SK-MEL-5 (cell line): ENCODE results near the gene C14orf132. TPM values are rescaled to one million over a fixed set of nuclear protein-coding genes. Genes with fewer than 3 reads are reported as not detected.
"Not testable (repeated sequence)": the region's sequence is repeated elsewhere in the genome, so short reads cannot be mapped to it uniquely, and the experiment has no call there.

Source experiments
- DNase-seq: peaks from one replicate; pipeline ENCODE4 v3.0.0-alpha.2; 2016; ENCODE audit warnings: low read depth, low spot score
- in situ Hi-C: cut with HindIII; loops from 2 replicates; pipeline ENCODE4 v1.10.0; 2016; ENCODE audit warnings: low sequenced_read_pairs, high pct_unique_total_duplicates, low pct_unique_long_range_greater_than_20kb
- polyA plus RNA-seq, 2 experiments: library from polyadenylated mRNA; depleted of rRNA; stranded (reverse); fragments of >200 nt; gene quantifications; 2 replicates each; pipeline ENCODE4 v1.2.3, GENCODE V29; 2015
- total RNA-seq: library from RNA; depleted of rRNA; stranded (reverse); fragments of >200 nt; shearing (Covaris generic); gene quantifications from 2 replicates; pipeline ENCODE4 v1.2.3, GENCODE V29; 2014; rRNA removed

The C14orf132 gene
- 0.77 and 0.87 TPM in 2 replicates for total RNA-seq
- polyA plus RNA-seq (2015; cell fraction: cytosol; rRNA removed): 0.98 and 2.6 TPM in 2 replicates
- 2.2 and 2.4 TPM in 2 replicates for polyA plus RNA-seq (2015; cell fraction: nucleus; rRNA removed)

- in situ Hi-C loops: no loop called here
- DNase-seq: peak; percentile 33
Measured at GRCh38 chr14:96038920-96039632, at the start of gene C14orf132. Gene C14orf132, plus strand, starts transcription at chr14:96039362. Its CDS starts 139 bp downstream, at chr14:96039501.

DNA sequence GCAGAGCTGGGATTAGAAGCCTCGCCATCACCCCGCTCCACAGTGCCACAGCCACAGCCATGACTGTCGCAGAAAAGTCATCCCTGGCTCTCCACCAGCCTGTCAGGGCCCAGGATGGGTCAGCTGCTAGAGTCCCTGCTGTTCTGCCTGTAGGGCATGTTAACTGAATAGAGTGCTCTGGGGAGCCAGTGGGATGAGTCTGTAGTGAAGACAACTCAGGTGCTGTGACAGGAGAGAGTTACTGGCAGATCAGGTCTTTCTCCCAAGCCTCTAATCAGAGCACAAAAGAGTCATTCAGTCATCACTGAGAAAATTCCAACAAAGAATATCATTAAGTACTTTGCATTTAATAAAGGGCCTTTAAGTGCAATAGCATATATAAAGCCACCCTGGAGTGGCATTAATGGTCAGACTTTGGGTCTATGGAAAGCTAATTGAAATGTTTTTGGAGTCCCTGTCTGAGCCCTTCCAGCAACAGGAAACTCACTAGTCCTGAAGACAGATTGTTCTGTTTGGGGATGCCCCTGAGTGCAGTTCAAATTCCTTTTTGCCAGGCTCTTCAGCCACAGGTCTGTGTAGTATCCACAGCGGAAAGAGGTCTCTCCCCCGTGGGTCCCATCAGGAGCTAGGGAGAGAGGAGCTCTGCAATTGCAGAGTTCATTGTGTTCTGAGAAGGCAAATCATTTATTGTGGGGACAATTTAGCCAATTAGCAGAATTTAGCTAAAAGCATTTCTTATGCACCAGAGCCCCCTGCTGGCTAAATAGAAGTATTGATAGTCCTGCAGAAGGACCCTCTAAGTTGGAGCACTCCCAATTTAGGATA lies 45.2 kb upstream of the C14orf132 start:
- DNase-seq: peak; percentile 76
- in situ Hi-C loops: no loop called here

GRCh38 chr14:95994593-95994928 lies 44.6 kb upstream of the C14orf132 start:
- no peak for DNase-seq
- in situ Hi-C loops: no loop called here

GRCh38 chr14:95998656-95999055 lies 40.5 kb upstream of the C14orf132 start:
- DNase-seq: peak; percentile 60
- in situ Hi-C loops: no loop called here

- no peak for DNase-seq
Measured at GRCh38 chr14:96001866-96002497, 37.2 kb upstream of the C14orf132 start.

DNA sequence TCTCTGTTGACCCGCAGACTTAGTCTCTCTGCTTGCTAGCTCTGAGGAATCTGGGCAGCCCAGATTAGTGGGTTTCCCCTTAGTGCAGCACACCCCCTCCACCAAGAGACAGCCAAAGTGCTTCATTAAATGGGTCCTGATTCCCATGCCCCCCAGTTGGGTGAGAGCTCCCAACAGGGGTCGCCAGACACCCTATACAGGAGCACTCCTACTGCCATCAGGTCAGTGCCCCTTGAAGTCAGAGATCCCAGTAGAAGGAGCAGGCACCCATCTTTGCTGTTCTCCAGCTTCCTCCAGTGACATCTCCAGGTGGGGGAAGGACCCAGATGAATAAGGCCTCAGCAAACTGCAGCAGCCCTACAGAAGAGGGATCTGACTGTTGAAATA lies 36.7 kb upstream of the C14orf132 start:
- DNase-seq: no peak
- in situ Hi-C loops: no loop called here

More at GRCh38 chr14:96001866-96002497, 37.2 kb upstream of the C14orf132 start:
- in situ Hi-C loops: no loop called here

DNA sequence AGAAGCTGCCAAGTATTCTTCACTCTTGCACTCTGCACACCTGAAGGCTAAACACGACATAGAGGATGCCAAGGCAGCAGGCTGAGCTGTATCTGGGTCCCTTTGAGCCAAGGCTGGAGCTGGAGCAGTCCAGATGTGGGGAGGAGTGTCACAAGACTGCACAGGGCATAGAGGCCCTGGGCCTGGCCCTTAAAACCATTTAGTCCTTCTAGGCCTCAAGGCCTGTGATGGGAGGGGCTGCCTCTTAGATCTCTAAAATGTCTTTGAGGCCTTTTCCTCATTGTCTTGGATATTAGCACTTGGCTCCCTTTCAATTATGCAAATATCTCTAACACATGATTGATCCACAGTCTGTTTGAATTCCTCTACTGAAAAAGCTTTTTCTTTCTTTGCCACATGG lies 28.0 kb upstream of the C14orf132 start:
- in situ Hi-C loops: no loop called here
- no peak for DNase-seq

DNA sequence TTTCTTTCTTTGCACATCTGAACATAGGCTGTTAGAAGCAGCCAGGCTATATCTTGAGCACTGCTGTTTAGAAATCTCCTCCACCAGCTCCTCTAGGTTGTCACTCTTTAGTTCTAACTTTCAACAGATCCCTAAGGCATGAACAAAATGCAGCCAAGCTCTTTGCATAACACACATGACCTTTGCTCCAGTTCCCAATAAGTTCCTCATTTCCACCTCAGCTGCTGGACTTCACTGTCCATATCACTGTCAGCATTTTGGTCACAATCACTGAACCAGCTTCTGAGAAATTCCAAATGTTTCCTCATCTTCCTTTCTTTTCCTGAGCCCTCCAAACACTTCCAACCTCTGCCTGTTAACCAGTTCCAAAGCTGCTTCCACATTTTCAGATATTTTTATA lies 27.6 kb upstream of the C14orf132 start:
- DNase-seq: no peak
- in situ Hi-C loops: no loop called here

- DNase-seq, in situ Hi-C loops: not testable (repeated sequence)
Measured at GRCh38 chr14:96012757-96013156, 26.4 kb upstream of the C14orf132 start.

DNA sequence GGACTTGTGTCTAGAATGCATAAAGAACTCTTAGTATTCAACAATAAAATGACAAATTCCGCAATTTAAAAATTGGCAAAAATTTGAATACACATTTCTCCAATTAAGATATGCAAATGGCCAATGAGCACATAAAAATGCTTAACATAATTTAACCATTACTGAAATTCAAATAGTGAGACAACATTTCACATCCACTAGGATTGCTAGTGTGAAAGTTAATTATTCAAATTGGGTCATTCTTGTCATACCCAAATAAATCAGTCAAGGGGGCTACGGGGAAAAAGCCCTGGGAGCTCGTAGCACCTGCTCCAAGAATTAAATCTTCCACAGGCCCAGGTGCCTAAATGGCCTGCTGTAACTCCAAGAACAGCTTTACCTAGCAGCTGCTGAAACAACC lies 25.0 kb upstream of the C14orf132 start:
- in situ Hi-C loops: no loop called here
- DNase-seq: no peak

DNA sequence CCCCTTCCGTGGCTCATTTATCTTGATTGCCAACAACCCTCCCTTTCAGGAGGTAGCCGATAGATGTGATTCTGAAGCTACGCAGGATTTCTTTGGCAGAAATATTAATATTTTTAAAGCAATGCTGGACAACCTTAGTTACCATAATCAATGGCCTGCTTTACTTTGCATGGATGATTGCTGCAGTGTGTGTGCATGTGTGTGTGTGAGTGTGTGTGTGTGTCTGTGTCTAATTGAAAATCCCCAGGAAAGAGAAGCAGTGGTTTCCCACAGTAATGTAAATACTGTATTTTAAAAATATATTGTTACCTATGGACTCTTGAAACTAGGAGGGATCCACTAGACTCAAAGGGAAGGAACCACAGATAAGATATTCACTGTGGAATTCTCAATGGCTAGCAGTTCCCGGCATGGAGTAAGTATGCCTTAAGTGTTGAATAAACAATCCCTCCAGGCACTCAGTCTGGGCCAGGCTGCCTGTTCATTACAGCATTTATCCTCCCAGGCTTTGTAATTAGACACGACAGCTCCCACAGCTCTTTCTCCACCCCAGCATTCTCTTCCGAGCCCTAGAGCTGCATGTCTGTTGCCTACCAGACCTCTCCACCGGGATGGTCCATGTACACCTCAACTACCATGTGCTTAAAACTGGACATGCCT lies 22.5 kb upstream of the C14orf132 start:
- no peak for DNase-seq
- in situ Hi-C loops: no loop called here

DNA sequence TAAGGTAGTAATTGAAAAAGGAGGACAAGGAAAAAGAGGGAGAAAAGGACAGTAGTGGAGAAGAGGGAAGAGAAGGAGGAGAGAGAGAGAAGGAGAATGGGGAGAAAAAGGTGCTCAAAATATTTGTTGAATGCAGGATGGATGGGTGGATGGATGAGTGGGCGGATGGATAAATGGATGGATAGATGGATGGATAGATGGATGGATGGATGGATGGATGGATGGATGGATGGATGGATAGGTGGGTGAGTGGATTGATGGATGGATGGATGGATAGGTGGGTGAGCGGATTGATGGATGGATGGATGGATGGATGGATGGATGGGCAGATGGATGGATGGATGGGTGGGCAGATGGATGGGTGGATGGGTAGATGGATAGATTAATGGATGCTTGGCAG lies 21.3 kb upstream of the C14orf132 start:
- no peak for DNase-seq
- in situ Hi-C loops: no loop called here

DNA sequence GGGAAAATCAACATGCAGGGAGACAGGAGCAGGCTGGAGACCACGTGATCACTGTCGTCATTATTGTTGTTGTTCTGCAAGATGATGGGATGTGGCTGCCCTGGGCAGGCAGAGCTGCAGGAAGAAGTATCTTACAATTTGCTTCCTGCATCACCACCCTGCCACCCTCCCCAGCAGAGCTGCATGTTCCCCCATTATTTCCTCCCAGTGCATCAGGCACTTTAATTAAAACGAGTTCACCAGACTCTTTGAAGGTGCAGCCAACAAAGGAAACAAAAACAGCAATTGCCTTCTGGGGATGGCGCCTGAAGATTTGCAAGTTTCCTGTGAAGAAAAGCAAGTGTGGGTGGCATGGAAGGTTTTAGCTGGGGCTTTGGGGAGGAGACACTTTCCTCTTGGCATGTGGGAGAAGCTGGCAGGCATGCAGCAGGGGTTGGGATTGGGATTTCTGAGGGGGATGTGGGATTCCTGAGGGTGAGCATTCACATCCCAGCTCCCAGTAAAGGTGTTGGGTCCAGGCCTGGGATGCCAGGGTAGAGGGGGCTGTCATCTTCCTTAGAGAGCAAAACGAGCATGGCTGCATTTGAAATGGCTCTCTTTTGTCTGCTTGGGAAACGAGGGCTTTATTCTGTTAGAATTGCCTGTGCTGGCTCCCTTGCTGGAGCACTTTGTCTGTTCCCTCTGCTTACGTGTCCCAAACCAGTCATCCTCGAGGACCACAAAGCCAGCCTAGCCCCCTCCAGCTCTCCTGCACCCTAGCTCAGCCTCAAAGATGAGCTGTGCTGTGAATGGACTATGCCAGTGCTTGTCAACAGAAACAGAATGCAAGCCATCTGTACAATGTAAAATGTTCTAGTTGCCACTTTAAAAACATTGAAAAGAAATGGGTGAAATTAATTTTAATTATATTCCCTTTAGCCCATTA lies 11.5 kb upstream of the C14orf132 start:
- no peak for DNase-seq
- in situ Hi-C loops: no loop called here

DNA sequence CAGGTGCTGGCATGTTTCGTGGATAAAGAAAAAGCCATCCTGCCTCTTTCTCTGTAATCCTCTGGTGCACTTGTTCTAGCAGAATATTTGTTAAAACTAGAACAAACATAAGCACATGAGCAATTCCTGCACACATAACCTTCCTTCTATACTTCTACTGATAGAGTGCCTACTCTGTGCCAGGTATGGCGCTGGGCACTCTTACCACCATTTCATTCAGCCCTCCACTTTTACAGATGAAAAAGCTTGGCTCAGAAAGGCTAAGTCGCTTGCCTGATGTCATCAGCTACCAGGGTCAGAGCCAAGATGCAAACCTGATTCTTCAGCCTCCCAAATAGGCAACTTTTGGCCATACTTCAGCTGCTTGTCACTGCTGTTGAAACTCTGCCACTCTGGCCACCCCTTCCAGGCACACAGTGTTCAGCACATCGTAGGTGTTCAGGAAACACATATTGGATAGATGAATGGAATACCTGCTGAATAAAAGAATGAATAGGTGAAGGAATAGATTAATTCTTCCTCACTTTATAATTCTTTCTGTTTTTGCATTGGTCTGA lies 10.0 kb upstream of the C14orf132 start:
- DNase-seq: no peak
- in situ Hi-C loops: no loop called here

DNA sequence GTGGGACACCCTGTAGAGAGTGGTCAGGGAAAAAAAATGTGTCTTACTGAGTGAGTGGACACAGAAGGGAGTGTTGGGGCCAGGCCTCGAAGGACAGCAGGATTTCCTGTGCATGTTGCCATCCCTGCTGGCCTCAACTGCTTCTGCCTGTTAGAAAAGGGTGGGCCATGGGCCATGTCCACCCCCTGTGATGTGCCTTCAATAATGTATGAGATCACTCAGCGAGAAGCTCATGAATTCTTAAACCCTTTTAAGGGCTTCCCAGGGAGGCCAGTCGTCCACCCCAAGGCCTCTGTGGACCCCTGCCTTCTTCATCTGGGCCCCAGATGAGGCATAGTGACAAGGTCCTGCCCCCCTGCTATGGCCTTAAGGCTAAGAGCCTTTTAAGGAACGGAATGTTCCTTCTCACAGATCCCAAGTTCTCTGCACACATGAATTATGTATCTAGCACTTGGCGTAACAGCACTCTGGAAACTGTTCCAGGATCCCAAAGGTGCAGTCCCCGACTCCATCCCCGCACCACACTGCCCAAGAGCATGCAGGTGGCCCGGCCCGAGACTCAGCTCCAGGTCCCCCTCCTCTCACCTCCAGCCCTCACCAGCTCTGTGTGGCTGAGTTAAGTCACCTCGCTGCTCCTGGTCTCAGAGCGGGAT lies 8.9 kb upstream of the C14orf132 start:
- in situ Hi-C loops: no loop called here

DNA sequence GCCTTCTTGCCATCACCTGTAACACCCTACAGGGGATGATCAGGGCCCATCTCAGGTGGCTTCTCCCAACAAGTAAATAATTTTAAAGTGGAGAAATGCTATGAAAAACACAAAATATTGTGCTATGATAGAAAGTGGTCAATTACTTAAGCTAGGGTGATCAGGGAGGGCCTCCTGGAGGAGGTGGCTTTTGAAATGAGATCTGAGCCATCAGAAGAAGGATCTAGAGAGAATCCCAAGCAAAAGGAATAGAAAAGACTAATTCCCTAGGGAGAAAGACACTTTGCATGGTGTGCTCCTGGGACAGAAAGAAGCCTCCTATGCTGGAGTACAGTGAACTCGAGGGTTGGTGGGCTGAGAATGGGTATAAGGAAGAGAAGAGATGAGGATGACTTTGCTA lies 7.5 kb upstream of the C14orf132 start:
- DNase-seq: no peak

More for the DNA sequence above, 8.9 kb upstream of the C14orf132 start:
- no peak for DNase-seq

More for the DNA sequence above, 7.5 kb upstream of the C14orf132 start:
- in situ Hi-C loops: no loop called here
